Right cardiac atrium (tissue), 5 donors: ENCODE measurements around the gene TMEM132D. TPM values are rescaled to one million over a fixed set of nuclear protein-coding genes. Genes with fewer than 3 reads are reported as not detected.

ENCODE experiments used
- ATAC-seq, 2 donors: fragments of 200-7000 bp; cut with Tn5 transposase; one replicate each; pipeline versions ENCODE4 v1.8.0 to v1.9.1; 2020; ENCODE audit warnings: moderate library complexity in 2 of 2, mild to moderate bottlenecking in 1 of 2
- DNase-seq, 3 donors: peaks; one replicate each; pipeline ENCODE4 v3.0.0-alpha.2; 2020
- H3K27ac ChIP-seq: one replicate; pipeline ENCODE4 v1.5.1; 2013; ENCODE audit warnings: mild to moderate bottlenecking, low read length, control low read depth, moderate library complexity
- H3K27me3 ChIP-seq: one replicate; pipeline ENCODE4 v1.6.1; 2013; ENCODE audit not compliant: control insufficient read depth, insufficient read depth
- H3K4me1 ChIP-seq: one replicate; pipeline ENCODE4 v1.6.1; 2013; ENCODE audit warnings: low read length; ENCODE audit not compliant: control insufficient read depth, insufficient read depth
- H3K4me3 ChIP-seq: one replicate; pipeline ENCODE4 v1.5.1; 2013; ENCODE audit warnings: low read length, control low read depth
- H3K9me3 ChIP-seq: one replicate; pipeline ENCODE4 v1.6.1; 2013; ENCODE audit warnings: low read length; ENCODE audit not compliant: control insufficient read depth
- WGBS: extraction: QIAGEN DNeasy Blood & Tissue Kit; methylation state at CpG from one replicate; pipeline ENCODE4 v1.1.7; 2013; 5-methylcytosine and 5-hydroxymethylcytosine counted together
- intact Hi-C, 4 donors: fragments of 100-400 bp; cut with DNase I; formaldehyde crosslinking; loops; one replicate each; pipeline versions ENCODE4 v1.11.0 to v1.14.0; 2022 to 2023
- polyA plus RNA-seq: library from polyadenylated mRNA; stranded (reverse); fragments of 200-250 nt; gene quantifications from one replicate; pipeline ENCODE4 v1.2.3, GENCODE V29; 2013
- total RNA-seq, 4 donors: library from RNA; stranded (reverse); fragmentation: NEBNext Ultra II Directional; extraction: Animal tissue kit (Norgen Biotek cat#: 25700); gene quantifications; one replicate each; pipeline ENCODE4 v1.2.1, GENCODE V29; 2021
- donor health status: healthy with polysubstance abuse.
- donor health status: DM: no; HTN: yes; CAD: no.
- donor health status: DM: no; HTN: no; CAD: no.
- donor health status: DM: no; HTN: yes; CAD: no; lungs with severe emphysema.
- donor health status: DM: yes; HTN: yes; CAD: no.

The TMEM132D gene
- total and polyA plus RNA-seq, 5 donors = not detected

DNA sequence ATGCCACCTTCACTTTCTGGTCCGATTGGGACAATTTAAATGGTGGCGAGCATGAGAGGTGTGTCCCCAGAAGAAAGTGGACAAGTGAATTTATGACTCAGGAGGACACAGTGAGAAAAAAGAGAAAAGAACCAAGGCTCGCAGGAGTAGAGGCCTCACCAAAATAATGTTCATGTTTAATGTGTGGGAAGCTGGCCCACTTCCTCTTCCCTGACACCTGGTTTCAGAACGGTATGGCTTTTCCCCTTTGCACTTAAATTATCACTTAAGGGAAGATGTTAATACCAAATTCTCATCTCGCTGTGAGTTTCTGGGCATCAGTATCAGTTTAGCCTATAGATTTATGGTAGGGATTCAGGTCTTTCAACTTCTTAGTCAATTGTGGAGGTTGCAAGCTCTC lies 824.1 kb downstream of the TMEM132D start:
- H3K27me3 ChIP-seq = no peaks in the 10 kb centered on the region
- no peaks in the 10 kb centered on the region for H3K9me3 ChIP-seq
- no peaks in the 10 kb centered on the region for H3K4me1 ChIP-seq
- WGBS = 75% methylated on average over 5 of the region's 5 CpGs
- ATAC-seq = no peak
- intact Hi-C loops = no loop called here
- no peak for DNase-seq
- no peak overlapping the region for H3K27ac ChIP-seq
- H3K4me3 ChIP-seq = no peak overlapping the region

GRCh38 chr12:129076441-129077320 lies 827.1 kb downstream of the TMEM132D start:
- Histone ChIP-seq H3K4me1 (no peaks in the 10 kb centered on the region), H3K4me3 (no peak overlapping the region), H3K9me3 (no peaks in the 10 kb centered on the region), H3K27me3 (no peaks in the 10 kb centered on the region), H3K27ac (no peak overlapping the region)
- DNase-seq = no peak
- no peak for ATAC-seq
- intact Hi-C loops = no loop called here
- 48% methylated on average over 13 of the region's 13 CpGs for WGBS

DNA sequence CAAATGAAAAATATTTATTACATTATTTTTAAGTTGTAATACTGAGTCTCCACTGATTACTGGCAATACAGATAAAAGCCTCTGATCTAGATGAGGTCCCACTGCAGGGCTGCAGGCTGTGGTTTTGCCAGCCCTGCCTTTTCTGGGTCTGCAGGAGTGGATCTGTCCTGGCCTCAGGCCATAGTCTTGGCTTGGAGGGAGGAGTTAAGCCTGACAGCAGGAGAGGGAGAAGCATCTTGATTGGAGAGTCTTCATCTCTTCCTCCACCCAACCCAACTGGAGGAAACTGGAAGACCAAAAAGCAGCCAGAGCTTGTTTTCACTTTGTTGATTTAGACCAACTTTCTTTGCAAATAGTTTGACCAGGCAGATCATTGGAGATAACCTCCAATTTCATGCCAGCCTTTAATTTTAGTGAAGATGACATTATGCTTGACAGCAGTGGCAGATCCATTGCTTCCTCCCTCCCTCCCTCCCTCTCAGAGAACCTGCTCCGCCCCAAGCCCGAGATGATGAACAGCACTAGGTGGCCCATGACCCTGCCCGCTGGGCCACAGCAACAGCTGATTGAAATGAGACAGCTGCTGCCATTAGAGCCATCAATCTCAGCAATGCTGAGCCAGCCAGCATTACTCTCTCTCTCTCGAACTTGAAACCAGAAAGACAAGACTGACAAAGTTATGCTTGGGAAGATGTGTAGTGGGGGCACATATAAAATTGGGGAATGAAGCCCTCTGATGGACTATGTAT lies 828.2 kb downstream of the TMEM132D start:
- intact Hi-C loops = no loop called here

DNA sequence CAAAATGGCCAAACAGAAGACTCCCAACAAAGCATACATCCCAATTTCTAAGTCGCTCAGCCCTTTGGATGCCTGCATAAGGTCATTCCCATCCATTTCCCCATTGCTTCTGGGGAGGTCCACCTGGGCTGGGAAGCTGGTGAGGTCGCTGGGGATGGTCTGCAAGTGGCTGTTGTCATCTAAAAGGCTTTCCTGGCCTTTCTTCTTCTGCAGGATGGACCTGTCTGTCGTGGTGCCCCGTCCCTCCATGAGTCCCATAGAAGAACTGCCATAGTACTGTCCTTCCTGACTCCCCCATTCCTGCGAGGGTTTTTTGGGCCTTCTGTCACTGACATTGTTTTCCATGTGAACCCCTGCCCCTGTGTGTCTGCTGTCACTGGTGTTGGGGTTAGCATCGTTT lies 829.4 kb downstream of the TMEM132D start:
- intact Hi-C loops = no loop called here
- H3K27me3 ChIP-seq = no peaks in the 10 kb centered on the region

More for the DNA sequence above, 828.2 kb downstream of the TMEM132D start:
- WGBS = 28% methylated on average over 4 of the region's 4 CpGs
- Histone ChIP-seq H3K9me3 (no peaks in the 10 kb centered on the region), H3K4me3 (no peak overlapping the region), H3K27ac (no peak overlapping the region), H3K4me1 (no peaks in the 10 kb centered on the region), H3K27me3 (no peaks in the 10 kb centered on the region)
- no peak for DNase-seq
- ATAC-seq = no peak

GRCh38 chr12:129073157-129073915 lies 830.5 kb downstream of the TMEM132D start:
- intact Hi-C loops = no loop called here
- Histone ChIP-seq H3K27ac (no peak overlapping the region), H3K4me3 (no peak overlapping the region), H3K27me3 (no peaks in the 10 kb centered on the region), H3K4me1 (no peaks in the 10 kb centered on the region), H3K9me3 (no peaks in the 10 kb centered on the region)
- no peak for DNase-seq
- ATAC-seq = no peak
- WGBS = 87% methylated on average over 21 of the region's 21 CpGs

More for the DNA sequence above, 829.4 kb downstream of the TMEM132D start:
- Histone ChIP-seq H3K27ac (no peak overlapping the region), H3K4me3 (no peak overlapping the region), H3K4me1 (no peaks in the 10 kb centered on the region), H3K9me3 (no peaks in the 10 kb centered on the region)
- ATAC-seq = no peak
- WGBS = 76% methylated on average over 6 of the region's 6 CpGs
- DNase-seq = no peak

DNA sequence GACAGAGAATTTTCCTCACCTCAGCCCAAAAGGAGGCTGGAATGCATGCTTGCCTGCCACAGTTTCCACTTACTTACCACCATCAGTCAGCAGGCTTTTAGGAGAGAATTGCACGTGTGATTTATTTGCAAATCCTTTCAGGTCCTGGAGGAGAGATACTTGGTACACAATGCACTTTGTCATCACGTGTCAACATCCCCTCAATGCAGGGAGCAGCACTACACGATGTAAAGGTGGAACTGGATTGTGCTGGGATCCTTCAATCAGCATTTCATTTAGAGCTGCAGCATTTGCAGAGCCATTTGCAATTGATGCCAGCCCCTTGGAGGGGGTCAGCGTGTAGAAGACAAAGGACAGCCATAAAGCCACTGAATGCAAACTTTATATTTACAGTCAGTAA lies 832.5 kb downstream of the TMEM132D start:
- ATAC-seq = no peak
- Histone ChIP-seq H3K27ac (no peak overlapping the region), H3K4me1 (no peaks in the 10 kb centered on the region), H3K4me3 (no peak overlapping the region), H3K9me3 (no peaks in the 10 kb centered on the region), H3K27me3 (no peaks in the 10 kb centered on the region)
- no peak for DNase-seq
- 32% methylated on average over 4 of the region's 4 CpGs for whole genome bisulfite sequencing
- intact Hi-C loops = no loop called here

GRCh38 chr12:129069886-129070285 lies 833.9 kb downstream of the TMEM132D start:
- intact Hi-C loops = no loop called here

DNA sequence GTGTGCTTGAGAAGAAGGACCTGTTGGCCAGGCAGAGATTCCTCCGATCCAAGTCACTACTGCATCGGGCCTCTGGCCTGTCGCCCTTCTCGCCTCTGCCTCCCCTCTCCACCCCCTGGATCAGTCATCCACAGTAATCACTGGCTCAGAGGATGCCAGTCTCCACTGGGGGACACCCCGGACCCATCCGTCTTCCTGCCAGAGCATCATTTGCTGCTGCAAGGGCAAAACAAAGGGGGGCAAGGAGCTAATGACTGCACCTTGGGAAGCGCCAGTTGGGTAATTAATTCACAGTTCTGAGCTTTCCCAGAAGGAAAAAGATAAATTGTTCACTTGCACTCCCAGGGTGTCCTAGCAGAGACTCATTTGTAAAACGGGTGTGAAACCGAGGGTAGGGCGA lies 835.1 kb downstream of the TMEM132D start:
- ATAC-seq = no peak
- Histone ChIP-seq H3K27ac (no peak overlapping the region), H3K27me3 (no peaks in the 10 kb centered on the region), H3K9me3 (no peaks in the 10 kb centered on the region), H3K4me1 (no peaks in the 10 kb centered on the region), H3K4me3 (no peak overlapping the region)
- intact Hi-C loops = no loop called here
- DNase-seq = no peak
- 71% methylated on average over 10 of the region's 10 CpGs for WGBS

More at GRCh38 chr12:129069886-129070285, 833.9 kb downstream of the TMEM132D start:
- 22% methylated on average over 15 of the region's 15 CpGs for WGBS
- H3K4me3 ChIP-seq = no peak overlapping the region
- no peaks in the 10 kb centered on the region for H3K27me3 ChIP-seq
- no peak overlapping the region for H3K27ac ChIP-seq
- no peaks in the 10 kb centered on the region for H3K4me1 ChIP-seq
- ATAC-seq (no peak), DNase-seq (no peak)
- H3K9me3 ChIP-seq = no peaks in the 10 kb centered on the region

DNA sequence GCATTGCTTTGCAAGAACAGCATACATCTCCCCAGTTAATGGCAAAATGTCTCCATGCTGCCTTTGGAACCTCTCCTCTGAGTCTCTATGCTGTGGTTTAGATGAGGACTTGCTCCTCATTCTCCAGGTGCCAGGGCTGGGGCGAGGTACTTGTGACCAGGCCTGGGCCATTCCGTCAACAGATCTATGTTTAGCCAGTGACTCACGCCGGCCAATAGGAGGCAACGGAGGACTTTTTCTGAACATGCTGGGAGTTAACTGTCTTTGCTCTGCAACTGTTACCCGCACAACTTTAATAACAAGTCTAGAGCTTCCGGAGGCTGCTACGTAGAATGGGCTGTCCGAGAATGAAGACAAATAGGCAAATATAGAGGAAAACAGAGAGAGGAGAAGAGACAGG lies 836.3 kb downstream of the TMEM132D start:
- Histone ChIP-seq H3K27ac (no peak overlapping the region), H3K4me3 (no peak overlapping the region), H3K9me3 (no peaks in the 10 kb centered on the region), H3K4me1 (no peaks in the 10 kb centered on the region), H3K27me3 (no peaks in the 10 kb centered on the region)
- no peak for DNase-seq
- intact Hi-C loops = no loop called here
- no peak for ATAC-seq
- WGBS = 36% methylated on average over 9 of the region's 9 CpGs

- Histone ChIP-seq H3K4me3 (no peak overlapping the region), H3K9me3 (peaks cover 1% of the 10 kb centered on the region), H3K4me1 (no peaks in the 10 kb centered on the region), H3K27me3 (no peaks in the 10 kb centered on the region), H3K27ac (no peak overlapping the region)
- DNase-seq = no peak
- intact Hi-C loops = no loop called here
- ATAC-seq = no peak
- WGBS = 58% methylated on average over 14 of the region's 14 CpGs
These were observed 839.5 kb downstream of the TMEM132D start for GRCh38 chr12:129064209-129064855.
